B cell (primary cell): Measurements from ENCODE around the gene C15orf39.

Experiments
- EZH2 ChIP-seq: IDR thresholded peaks from 2 replicates; pipeline ENCODE4 v1.6.1; 2012; ENCODE audit warnings: borderline replicate concordance, low read depth, mild to moderate bottlenecking, moderate library complexity, low read length; ENCODE audit not compliant: insufficient read depth, poor library complexity, severe bottlenecking
- TF ChIP-seq, protein P1 (sequence below): fragments of 200-600 bp; IDR thresholded peaks from one replicate; pipeline ENCODE4 v1.8.0; 2022; ENCODE audit warnings: antibody characterized with exemption, mild to moderate bottlenecking

DNA sequence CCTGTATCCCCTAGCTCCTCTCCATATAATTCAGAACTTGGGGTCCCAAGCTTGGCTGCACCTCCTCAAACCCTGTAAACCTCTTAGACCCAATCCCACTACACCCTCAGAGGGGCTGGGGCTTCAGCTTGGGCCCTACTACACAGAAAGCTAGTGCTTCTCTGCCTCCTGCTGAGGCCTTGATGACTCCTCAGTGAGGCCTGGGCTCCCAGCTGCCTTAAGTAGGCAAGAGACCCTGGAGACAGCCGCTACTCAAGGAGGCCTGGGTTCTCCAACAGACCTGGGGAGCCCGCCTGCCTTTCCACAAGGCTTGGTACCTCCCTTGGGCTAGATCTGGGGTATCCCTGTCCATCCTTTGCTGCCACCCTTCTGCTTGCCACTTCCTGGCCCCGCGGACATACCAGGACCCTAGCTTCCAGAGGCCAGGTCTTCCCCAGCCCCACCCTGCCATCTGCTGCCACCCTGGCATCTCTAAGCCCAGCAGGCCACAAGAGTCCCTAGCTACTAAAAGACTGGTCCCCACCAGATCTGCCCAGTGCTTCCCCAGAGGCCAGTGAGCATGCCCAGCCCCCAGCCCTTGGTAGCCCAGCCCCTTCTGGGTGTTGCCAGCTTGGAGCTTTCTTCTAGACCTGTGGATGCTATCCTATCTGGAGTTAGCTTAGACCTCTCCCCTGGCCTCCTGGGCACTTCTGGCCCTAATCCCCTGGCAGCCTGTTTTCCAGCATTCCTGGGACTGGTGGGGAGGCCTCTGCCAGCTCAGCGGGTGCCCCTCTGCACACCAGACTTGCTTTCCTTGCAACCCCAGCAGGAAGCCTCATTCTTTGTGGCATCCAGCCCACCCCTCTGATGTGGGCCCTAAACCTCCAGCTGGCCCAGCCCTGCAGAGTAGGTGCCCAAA lies 13.7 kb downstream of the C15orf39 start:
- TF ChIP-seq, protein P1, sequence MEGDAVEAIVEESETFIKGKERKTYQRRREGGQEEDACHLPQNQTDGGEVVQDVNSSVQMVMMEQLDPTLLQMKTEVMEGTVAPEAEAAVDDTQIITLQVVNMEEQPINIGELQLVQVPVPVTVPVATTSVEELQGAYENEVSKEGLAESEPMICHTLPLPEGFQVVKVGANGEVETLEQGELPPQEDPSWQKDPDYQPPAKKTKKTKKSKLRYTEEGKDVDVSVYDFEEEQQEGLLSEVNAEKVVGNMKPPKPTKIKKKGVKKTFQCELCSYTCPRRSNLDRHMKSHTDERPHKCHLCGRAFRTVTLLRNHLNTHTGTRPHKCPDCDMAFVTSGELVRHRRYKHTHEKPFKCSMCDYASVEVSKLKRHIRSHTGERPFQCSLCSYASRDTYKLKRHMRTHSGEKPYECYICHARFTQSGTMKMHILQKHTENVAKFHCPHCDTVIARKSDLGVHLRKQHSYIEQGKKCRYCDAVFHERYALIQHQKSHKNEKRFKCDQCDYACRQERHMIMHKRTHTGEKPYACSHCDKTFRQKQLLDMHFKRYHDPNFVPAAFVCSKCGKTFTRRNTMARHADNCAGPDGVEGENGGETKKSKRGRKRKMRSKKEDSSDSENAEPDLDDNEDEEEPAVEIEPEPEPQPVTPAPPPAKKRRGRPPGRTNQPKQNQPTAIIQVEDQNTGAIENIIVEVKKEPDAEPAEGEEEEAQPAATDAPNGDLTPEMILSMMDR, result no peak
- TF ChIP-seq EZH2, result no peak
